Uterus (tissue), 4 donors: ENCODE results near the gene S1PR4. TPM values are rescaled to one million over a fixed set of nuclear protein-coding genes. Genes with fewer than 3 reads are reported as not detected.
A peak's percentile ranks its signal among the peaks of the same experiment; 100 is the strongest.

Source experiments
- DNase-seq, 2 donors: peaks; one replicate each; pipeline ENCODE4 v3.0.0-alpha.2; 2019 to 2020
- H3K27ac ChIP-seq, 2 donors: fragments of 200-600 bp; sonication (generic); 1 replicate in 1 of 2; 2 replicates in 1 of 2; pipeline ENCODE4 v1.5.1; 2016 to 2018
- H3K27me3 ChIP-seq, 2 donors: fragments of 200-600 bp; sonication (generic); one replicate each; pipeline ENCODE4 v1.5.1; 2018 to 2019; ENCODE audit warnings: control low read depth in 1 of 2
- H3K36me3 ChIP-seq, 2 donors: fragments of 200-600 bp; sonication (generic); one replicate each; pipeline ENCODE4 v1.5.1; 2019; ENCODE audit warnings: control low read depth in 1 of 2
- H3K4me1 ChIP-seq, 2 donors: fragments of 200-600 bp; sonication (generic); one replicate each; pipeline ENCODE4 v1.5.1; 2018 to 2019; ENCODE audit warnings: control low read depth in 1 of 2
- H3K4me3 ChIP-seq, 2 donors: fragments of 200-600 bp; sonication (generic); 1 replicate in 1 of 2; 2 replicates in 1 of 2; pipeline ENCODE4 v1.5.1; 2018 to 2019; ENCODE audit warnings: mild to moderate bottlenecking in 1 of 2
- H3K9me3 ChIP-seq, 2 donors: fragments of 200-600 bp; sonication (generic); one replicate each; pipeline ENCODE4 v1.5.1; 2019; ENCODE audit warnings: control low read depth in 1 of 2
- POLR2A ChIP-seq, 2 donors: fragments of 450-650 bp; IDR thresholded peaks; one replicate each; pipeline ENCODE4 v1.6.1; 2016; ENCODE audit warnings: antibody characterized with exemption in 2 of 2, mild to moderate bottlenecking in 1 of 2, moderate library complexity in 1 of 2
- intact Hi-C: fragments of 100-400 bp; cut with DNase I; formaldehyde crosslinking; loops from one replicate; pipeline ENCODE4 v1.15.1; 2023; ENCODE audit warnings: low total_unique reads
- total RNA-seq, 4 donors: library from RNA; depleted of rRNA in 3 of 4; stranded (reverse); fragments of >200 nt in 3 of 4; gene quantifications; one replicate each; pipeline versions ENCODE4 v1.1.0 to v1.2.4, GENCODE V29; 2014 to 2023
- TF ChIP-seq, protein P1 (sequence below), 4 experiments: fragments of 200-600 bp in 2 of 4; fragments of 450-650 bp in 2 of 4; sonication (generic) in 2 of 4; IDR thresholded peaks; one replicate each; pipeline ENCODE4 v1.5.1; 2016 to 2019; ENCODE audit warnings: antibody characterized with exemption in 4 of 4, mild to moderate bottlenecking in 2 of 4, moderate library complexity in 1 of 4
- donor health status: DM: yes; HTN: yes; CAD: no.

S1PR4 gene
- total RNA-seq, 4 donors from 2014 or later, result 1.3 to 2.0 TPM; not detected in 2

DNA sequence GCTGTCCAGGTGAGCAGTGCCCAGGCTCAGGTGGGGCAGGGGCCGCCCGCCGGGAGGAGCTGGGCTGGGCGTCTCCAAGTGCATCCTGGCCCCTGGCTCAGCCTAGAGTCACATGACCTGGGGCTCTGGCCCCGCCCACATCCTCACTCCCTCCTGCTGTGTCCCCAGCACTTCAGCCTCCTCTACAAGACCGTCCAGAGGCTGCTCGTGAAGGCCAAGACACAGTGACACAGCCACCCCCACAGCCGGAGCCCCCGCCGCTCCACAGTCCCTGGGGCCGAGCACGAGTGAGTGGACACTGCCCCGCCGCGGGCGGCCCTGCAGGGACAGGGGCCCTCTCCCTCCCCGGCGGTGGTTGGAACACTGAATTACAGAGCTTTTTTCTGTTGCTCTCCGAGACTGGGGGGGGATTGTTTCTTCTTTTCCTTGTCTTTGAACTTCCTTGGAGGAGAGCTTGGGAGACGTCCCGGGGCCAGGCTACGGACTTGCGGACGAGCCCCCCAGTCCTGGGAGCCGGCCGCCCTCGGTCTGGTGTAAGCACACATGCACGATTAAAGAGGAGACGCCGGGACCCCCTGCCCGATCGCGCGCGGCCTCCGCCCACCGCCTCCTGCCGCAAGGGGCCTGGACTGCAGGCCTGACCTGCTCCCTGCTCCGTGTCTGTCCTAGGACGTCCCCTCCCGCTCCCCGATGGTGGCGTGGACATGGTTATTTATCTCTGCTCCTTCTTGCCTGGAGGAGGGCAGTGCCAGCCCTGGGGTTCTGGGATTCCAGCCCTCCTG is 29.1 kb downstream of the S1PR4 start:
- H3K36me3 ChIP-seq, result no peaks in the 10 kb centered on the region
- no peak for TF ChIP-seq POLR2A (IDR thresholded peaks at IDR 0.05)
- TF ChIP-seq, protein P1, sequence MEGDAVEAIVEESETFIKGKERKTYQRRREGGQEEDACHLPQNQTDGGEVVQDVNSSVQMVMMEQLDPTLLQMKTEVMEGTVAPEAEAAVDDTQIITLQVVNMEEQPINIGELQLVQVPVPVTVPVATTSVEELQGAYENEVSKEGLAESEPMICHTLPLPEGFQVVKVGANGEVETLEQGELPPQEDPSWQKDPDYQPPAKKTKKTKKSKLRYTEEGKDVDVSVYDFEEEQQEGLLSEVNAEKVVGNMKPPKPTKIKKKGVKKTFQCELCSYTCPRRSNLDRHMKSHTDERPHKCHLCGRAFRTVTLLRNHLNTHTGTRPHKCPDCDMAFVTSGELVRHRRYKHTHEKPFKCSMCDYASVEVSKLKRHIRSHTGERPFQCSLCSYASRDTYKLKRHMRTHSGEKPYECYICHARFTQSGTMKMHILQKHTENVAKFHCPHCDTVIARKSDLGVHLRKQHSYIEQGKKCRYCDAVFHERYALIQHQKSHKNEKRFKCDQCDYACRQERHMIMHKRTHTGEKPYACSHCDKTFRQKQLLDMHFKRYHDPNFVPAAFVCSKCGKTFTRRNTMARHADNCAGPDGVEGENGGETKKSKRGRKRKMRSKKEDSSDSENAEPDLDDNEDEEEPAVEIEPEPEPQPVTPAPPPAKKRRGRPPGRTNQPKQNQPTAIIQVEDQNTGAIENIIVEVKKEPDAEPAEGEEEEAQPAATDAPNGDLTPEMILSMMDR (IDR thresholded peaks at IDR 0.05), result no peak
- no peak for DNase-seq
- no peak overlapping the region for H3K27ac ChIP-seq
- intact Hi-C loops, result no loop called here
- no peaks in the 10 kb centered on the region for H3K27me3 ChIP-seq
- H3K4me1 ChIP-seq, result no peaks in the 10 kb centered on the region
- H3K4me3 ChIP-seq, result no peak overlapping the region
- H3K9me3 ChIP-seq, result no peaks in the 10 kb centered on the region

DNA sequence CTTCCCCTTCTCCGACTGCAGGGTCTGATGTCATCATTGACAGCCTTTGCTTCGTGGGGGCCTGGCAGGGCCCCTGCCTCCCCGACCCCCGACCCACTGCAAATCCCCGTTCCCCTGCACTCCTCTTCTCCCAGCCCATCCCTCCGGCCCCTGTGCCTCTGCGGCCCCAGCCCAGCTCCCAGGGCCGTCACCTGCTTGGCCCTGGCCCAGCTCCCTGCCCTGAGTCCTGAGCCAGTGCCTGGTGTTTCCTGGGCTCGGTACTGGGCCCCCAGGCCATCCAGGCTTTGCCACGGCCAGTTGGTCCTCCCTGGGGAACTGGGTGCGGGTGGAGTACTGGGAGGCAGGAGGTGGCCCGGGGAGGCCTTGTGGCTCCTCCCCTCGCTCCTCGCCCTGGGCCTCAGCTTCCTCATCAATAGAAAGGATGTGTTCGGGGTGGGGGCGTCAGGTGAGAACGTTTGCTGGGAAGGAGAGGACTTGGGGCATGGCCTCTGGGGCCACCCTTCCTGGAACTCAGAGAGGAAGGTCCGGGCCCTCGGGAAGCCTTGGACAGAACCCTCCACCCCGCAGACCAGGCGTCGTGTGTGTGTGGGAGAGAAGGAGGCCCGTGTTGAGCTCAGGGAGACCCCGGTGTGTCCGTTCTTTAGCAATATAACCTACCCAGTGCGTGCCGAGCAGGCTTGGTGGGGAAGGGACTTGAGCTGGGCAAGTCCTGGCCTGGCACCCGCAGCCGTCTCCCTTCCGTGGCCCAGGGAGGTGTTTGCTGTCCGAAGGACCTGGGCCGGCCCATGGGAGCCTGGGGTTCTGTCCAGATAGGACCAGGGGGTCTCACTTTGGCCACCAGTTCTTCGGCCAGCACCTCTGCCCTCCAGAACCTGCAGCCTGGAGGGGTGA is 30.0 kb downstream of the S1PR4 start:
- no peaks in the 10 kb centered on the region for H3K36me3 ChIP-seq
- H3K4me3 ChIP-seq, result no peak overlapping the region
- no peaks in the 10 kb centered on the region for H3K4me1 ChIP-seq
- no peaks in the 10 kb centered on the region for H3K9me3 ChIP-seq
- intact Hi-C loops, result no loop called here
- TF ChIP-seq, protein P1 (IDR thresholded peaks at IDR 0.05), result no peak
- no peak for TF ChIP-seq POLR2A (IDR thresholded peaks at IDR 0.05)
- no peak overlapping the region for H3K27ac ChIP-seq
- no peak for DNase-seq
- no peaks in the 10 kb centered on the region for H3K27me3 ChIP-seq

DNA sequence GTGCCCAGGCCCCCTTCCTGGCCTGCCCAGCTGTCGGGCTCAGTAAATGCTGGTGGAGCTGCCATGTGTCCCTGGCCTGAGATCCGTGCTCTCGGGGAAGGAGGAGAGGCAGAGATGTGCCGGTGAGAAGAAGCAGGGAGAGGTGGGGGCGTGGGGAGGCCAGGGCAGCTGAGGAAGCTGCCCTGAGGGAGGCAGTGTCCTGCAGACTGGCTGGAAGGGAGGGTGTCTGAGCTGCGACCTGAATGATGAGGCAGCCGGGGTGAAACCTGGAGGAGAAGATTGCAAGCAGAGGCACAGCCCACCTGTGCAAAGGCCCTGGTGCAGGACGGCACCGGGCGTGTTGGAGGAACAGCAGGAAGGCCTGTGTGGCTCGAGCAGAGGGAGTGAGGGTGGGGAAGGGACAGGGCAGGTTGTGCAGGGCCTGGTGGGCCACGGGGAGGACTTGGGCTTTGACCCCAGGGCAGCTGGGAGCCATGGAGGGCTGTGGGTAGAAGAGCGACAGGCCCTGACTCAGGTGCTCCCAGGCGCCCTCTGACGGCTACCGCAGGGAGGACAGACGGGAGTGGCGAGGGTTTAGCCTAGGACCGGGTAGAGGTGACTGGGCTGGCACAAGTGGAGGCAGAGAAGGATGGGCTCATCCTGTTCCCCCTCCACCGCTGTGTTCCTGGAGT is 31.9 kb downstream of the S1PR4 start:
- no peak overlapping the region for H3K4me3 ChIP-seq
- no peak for TF ChIP-seq POLR2A (IDR thresholded peaks at IDR 0.05)
- TF ChIP-seq, protein P1 (IDR thresholded peaks at IDR 0.05), result peak in 3 of 4 experiments; percentile 32 to 55 (median 35)
- intact Hi-C loops, result no loop called here
- H3K4me1 ChIP-seq, result no peaks in the 10 kb centered on the region
- H3K9me3 ChIP-seq, result no peaks in the 10 kb centered on the region
- H3K27ac ChIP-seq, result no peak overlapping the region
- no peaks in the 10 kb centered on the region for H3K27me3 ChIP-seq
- peak in 1 of 2 donors; percentile 31 for DNase-seq
- no peaks in the 10 kb centered on the region for H3K36me3 ChIP-seq

DNA sequence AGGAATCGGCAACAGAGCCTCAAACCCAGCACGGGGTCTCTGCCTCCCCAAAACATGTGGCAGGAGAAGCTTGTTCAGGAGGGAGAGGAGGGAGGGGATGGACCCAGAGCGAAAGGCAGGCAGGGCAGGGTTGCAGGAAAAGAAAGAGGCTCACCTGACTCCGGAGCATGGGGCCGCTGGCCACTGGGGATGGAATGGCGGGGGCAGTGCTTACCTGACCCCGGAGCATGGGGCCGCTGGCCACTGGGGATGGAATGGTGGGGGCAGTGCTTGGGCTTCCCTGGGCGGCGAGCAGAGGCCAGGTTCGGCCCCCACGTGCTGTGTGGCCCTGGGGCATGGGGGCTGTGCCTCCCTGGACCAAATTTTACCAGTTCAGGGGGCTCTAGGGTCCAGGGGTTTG is 32.6 kb downstream of the S1PR4 start:
- intact Hi-C loops, result no loop called here
- Histone ChIP-seq H3K4me3 (no peak overlapping the region), H3K9me3 (no peaks in the 10 kb centered on the region), H3K36me3 (no peaks in the 10 kb centered on the region), H3K4me1 (no peaks in the 10 kb centered on the region), H3K27ac (no peak overlapping the region), H3K27me3 (no peaks in the 10 kb centered on the region)
- DNase-seq, result no peak
- TF ChIP-seq, protein P1 (IDR thresholded peaks at IDR 0.05), result no peak
- TF ChIP-seq POLR2A (IDR thresholded peaks at IDR 0.05), result no peak
